Posterior cingulate gyrus (tissue), 11 donors: ENCODE measurements around the gene KAZN.

Experiments used
- DNase-seq, 10 donors: peaks; one replicate each; pipeline versions ENCODE4 v3.0.0 to v3.0.0-alpha.2; 2020 to 2021; ENCODE audit warnings: mixed read lengths in 3 of 10
- intact Hi-C: fragments of 100-400 bp; cut with DNase I; formaldehyde crosslinking; loops from one replicate; pipeline ENCODE4 v1.15.1; 2023

The KAZN gene

DNA sequence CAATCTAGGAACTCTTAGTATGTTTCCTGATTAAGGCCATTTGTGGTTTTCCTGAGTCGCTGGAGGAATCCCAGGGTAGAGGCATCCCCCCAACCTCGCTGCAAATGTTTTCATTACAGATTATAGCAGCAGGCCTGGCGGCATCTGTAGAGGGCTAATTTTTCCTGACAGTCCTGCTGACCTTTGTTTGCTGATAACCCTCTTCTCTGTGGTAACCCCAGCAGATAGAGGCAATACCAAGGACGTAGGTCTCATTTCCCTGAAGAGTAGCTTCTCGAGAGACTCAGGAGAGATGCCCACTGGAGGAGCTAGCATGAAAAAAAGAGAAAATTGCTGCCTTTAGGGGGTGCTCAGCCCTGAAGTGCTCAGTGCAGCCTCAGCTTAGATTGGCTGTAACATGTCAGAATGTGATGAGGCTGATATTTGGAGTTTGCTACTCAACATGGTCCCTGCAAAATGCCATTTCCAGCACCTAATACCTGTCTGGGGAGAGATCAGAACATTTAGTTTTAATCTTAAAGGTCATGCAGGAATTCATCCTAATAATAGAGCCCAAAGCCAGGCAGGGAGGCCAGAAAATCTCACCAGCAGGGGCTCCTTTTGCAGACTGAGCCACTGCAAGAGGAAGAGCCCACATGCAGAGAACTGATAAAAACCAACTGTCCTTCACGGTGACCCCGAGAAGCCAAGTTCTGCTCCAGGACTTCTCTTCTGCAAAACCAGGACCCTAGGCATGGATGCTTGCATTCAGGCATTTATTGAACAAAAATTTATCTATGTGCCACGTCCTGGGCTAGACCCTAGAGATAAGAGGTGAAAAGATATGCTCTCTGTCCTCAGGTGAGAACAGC lies 184.5 kb downstream of the KAZN start:
- intact Hi-C loops: no loop called here
- no peak for DNase-seq

DNA sequence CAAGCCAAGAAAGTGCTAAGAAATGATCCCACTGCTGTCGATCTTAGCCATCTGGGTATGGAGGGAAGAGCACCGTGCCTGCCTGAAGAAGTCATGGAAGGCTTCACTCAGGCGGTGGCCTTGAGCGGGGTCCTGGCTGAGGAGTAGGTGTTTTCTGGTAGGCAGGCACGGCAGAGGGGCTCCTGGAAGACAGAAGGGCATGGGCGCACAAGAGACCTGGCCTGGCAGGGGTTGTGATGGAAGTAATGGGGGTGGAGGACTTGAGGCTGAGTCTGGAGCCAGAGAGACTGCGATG lies 185.1 kb downstream of the KAZN start:
- intact Hi-C loops: no loop called here
- DNase-seq: no peak

DNA sequence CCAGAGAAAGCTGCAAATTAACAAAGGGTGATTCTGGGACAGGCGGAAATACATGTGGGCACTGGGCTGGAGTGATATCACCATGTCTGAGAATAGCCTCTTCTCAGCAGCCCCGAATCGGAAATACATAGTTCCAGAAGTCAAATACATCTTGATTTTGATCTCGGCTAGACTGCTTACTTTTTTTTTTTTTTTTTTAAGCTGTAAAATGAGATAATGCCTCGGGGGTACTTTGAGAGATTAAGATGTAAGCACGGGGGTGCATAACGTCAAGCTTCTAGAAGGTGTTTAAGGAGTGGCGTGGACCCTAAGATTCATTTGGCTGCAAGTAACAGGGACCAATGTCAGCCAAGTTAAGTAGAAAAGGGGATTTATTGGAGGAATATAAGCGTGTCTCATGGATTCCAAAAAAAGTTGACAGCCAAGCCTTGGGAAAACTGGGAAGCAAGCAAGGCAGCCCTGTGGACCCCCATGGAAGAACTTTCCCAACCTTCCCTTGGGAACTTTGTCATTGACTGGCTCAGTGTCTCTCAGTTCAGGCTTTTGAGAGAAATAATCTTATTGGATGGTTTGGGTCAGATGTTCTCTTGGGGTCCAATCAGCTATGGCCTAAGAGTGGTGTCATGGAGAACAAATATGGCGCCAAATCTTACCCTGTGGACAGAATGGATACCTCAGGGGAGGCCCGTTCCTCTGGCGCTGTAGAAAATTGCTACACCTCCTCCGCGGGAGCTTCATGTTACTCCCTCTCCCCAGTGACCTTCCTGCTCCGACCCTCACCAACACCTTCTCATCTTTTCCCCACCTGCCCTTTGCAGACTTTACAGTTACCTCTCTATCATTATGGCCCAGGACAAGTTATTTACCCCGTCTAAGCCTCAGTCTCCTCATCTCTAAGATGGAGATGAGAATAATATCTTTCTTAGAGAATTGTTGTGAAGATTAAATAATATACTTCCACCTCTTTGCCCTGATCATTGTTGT lies 186.6 kb downstream of the KAZN start:
- DNase-seq: no peak
- intact Hi-C loops: no loop called here

DNA sequence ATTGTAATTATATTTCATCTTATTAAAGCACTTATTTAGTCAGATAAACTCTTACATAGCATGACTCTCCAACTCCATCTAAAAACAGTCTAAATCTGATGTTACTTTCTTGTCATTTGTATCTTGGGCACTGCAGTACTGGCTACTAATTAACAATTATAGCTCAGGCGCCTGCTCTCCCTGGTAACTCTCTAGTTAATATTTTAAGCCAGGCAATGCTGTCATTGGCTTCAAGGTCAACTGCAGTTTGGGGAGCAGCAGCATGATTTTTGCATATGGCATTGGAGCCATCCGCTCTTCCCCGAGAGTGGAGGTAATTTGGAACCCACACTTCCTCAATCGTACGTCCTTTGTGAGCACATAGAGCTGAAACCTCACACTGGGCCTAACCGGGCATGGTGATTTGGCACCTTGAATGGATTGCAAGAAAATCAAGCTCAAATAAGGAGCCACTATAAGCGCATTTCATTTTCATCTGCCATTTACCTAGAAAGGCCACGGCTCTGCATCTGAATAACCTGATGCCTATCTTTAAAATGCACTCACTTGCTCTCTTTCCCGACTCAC lies 187.7 kb downstream of the KAZN start:
- intact Hi-C loops: no loop called here
- DNase-seq: no peak

DNA sequence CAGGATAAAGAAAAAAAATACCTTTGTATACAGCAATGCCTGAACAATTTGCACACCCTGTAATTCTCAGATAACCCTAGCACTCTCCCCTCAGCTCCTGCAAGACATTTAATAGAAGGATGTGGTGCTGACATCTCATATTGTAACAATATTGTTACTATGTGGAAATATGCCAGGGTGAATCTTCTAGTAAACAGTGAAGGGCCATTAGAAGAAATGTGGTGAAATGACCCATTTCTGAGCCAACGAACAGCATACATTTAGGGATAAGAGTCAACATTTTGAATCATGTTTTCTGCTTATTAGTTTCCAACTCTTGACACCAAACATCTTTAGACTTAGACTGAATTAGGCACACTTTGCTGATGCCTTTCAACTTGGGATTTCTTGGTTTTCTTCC lies 188.2 kb downstream of the KAZN start:
- DNase-seq: no peak
- intact Hi-C loops: no loop called here

DNA sequence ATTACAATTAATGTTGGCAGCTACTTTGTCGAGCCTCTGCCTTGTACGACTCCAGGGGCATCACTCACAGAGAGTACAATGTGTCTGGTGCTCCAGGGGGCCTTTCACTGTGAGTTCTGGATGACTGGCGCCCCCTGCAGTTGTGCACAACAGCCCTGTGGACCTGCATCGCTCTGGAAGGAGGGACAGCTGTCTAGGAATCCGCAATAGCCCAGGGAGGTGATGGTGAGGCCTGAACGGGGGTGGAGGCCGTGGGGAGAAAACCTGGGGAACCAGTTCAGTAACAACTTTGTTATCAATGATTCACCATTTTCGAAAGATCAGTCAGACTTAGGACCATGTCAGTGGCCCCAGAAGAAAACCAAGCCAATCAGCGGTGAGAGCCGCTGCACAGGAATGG lies 189.1 kb downstream of the KAZN start:
- DNase-seq: no peak
- intact Hi-C loops: no loop called here

DNA sequence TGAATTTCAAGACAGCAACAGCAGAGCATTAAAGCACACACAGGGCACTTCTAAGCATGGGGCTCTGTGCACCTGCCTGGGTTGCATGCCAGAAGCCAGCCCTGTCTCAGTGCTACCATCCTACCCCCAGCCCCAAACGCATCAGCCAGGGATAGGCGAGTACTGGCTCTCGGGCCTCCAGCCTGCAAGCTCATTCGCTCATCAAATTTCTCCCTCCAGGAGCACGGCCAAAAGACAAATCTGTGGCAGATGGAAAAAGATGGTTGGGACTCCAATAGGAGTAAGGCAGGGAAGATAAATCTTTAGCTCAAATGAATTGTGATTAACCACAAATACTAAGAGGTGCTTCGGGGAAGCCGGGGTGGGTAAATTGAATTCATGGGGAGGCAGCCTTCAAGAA lies 189.6 kb downstream of the KAZN start:
- intact Hi-C loops: no loop called here
- peak in 1 of 10 donors; percentile 85 for DNase-seq

DNA sequence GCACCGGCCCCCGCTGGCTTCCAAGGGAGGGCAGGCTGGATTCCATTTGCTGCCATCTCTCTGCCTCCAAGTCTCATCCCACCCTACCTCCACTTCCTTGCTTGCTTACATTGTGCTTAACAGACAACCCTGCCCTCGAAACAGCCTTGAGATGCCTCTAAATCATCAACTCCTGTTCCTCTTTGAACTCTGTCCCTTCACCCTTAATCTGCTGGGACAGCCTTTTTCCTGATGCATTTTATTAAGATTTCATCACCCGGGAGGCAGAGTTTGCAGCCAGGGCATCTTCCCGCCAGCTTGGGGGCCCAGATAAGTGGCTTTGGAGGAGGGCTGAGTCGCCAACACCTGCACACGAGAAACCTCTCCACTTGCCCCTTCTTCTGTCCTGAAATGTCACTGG lies 192.5 kb downstream of the KAZN start:
- intact Hi-C loops: no loop called here
- DNase-seq: no peak

DNA sequence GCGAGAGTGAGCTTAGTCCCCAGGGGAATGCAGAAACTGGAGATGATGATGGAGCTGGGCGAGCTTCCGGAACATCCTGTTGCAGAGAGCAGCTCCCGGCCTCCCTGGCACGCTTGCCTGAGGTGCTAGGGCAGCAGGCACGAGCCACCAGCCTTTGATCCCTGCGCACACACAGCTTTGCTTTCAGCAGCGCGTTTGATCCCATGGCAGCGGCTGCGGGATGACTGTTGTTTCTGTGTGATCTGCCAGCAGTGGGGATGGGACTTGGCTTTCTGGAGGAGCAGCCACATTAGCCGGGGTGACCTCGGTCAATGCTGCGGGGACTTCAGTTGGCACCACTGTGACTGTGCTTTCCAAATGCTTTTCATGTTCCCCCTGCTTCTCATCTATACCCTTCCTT lies 193.2 kb downstream of the KAZN start:
- no peak for DNase-seq
- intact Hi-C loops: no loop called here

DNA sequence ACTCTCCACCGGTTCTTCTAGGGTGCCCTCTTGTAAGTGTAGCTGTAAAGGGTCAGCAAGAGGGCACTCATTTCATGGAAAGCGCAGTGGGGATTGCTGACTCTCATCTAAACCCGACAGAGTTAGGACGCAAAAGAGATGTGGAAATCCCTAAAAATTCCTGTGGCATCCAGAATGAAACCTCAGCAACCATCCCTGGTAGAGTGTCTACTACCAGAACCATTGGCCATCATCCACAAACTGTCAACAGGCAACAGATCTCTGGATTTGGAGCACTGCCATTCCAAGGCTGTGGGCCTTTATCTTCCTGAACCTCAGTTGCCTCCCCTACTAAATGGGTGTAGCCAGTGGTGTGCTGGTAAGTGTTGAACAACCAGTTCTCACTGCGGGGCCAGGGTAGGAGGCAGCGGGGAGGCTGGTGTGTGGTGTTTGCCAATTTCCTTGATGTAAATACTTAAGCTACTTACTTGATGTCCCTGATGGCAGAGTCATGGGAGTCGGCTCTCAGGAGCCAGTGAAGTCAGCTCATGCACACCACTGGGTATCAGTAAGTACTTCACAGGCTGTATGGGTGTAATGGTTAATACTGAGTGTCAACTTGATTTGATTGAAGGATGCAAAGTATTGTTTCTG lies 195.8 kb downstream of the KAZN start:
- no peak for DNase-seq
- intact Hi-C loops: no loop called here

DNA sequence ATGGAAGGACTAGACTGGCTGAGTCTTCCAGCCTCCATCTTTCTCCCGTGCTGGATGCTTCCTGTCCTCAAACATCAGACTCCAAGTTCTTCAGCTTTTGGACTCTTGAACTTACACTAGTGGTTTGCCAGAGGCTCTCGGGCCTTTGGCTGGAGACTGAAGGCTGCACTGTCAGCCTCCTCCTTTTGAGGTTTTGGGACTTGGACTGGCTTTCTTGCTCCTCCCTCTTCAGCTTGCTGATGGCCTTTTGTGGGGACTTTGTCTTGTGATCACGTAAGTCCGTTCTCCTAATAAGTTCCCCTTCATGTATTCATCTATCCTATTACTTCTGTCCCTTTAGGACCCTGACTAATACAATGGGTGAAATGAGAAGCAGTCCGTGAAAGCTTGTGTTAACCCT lies 196.4 kb downstream of the KAZN start:
- intact Hi-C loops: no loop called here
- DNase-seq: no peak

DNA sequence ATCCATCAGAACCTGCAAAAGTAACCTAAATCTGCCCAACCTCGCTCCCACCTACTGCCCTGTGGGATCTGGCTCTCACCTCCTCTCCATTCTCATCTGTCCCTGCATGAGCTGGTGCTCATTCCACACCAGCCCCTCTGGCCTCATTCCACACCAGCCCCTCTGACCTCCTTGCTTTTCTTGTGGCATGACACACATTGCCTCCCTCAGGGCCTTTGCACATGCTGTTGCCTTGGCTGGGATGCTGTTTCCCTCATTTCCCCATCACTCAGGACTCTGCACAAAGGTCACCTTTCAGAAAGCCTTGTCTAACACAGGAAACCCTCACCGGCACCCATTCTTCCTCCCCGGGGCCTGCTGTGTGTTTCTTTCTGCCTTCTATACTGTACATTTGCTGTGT lies 197.1 kb downstream of the KAZN start:
- intact Hi-C loops: no loop called here

DNA sequence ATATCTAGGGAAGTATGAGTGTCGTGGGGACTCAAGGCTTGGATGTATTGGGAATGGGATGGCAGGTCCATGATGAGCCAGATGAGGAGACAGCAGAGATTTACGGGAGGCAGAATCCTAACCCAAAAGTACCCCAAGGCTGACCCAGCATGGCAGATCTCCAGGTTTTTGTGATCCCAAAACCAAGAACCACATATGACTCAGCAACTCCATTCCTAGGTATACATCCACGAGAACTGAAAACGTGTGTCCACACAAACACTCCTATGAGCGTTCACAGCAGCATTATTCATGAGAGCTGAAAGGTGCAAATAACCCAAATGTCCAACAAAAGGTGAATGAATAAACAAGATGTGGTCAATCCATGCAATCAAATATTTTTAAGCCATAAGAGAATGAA lies 201.5 kb downstream of the KAZN start:
- DNase-seq: no peak
- intact Hi-C loops: no loop called here

More for the DNA sequence above, 197.1 kb downstream of the KAZN start:
- no peak for DNase-seq

DNA sequence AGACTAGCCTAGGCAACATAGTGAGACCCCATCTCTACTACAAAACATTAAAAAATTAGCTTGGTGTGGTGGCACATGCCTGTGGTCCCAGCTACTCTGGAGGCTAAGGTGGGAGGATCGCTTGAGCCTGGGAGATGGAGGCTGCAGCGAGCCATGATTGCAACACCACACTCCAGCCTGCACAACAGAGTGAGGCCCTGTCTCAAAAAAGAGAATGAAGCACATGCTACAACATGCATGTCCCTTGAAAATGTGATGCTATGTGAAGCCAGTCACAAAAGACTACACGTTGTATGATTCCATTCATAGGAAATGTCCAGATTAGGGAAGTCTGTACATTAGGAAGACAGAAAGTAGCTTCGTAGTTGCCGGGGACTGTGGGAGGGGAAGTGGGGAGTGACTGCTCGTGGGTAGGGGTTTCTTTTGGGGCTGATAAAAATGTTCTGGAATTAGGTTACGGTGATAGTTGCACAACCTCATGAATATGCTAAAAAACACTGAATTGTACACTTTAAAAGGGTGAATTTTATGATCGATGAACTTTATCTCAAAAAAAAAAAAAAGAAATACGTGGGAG lies 202.1 kb downstream of the KAZN start:
- peak in 1 of 10 donors; percentile 28 for DNase-seq
- intact Hi-C loops: no loop called here

DNA sequence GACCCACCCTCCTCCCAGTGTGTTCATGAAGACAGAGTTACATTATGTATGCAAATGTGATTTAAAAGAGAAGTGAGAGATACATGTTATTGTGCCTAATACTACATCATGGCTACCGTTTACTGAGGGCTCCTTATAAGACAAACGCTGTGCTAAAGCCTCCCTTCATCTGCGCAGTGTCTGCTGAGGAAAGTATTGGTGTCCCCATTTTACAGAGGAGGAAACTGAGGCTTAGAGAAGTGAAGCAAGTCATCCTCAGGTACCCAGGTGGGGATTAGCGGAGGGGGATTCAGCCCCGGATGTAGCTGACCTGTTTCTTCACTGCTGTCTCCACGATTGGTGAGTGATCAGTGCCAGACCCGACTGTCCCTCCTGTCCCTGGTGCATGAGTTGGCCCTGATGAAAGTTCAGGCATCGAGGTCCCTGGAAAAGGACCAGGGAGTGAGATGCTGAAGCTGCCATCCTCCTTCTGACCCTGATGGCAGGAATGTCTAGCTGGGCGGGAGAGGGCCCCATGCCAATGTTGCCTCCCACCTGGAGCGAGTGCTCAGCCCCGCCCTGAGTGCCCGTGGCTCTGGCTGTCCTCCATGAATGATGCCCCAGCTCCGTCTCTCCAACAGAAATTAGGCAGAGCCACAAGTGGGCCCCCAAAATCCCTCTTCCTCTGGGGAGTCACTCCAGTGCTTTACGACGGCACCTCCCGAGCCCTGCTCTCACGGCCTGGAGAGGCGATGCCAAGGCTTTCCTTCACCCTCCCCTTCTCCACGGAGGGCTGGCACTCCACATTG lies 204.7 kb downstream of the KAZN start:
- no peak for DNase-seq
- intact Hi-C loops: no loop called here

DNA sequence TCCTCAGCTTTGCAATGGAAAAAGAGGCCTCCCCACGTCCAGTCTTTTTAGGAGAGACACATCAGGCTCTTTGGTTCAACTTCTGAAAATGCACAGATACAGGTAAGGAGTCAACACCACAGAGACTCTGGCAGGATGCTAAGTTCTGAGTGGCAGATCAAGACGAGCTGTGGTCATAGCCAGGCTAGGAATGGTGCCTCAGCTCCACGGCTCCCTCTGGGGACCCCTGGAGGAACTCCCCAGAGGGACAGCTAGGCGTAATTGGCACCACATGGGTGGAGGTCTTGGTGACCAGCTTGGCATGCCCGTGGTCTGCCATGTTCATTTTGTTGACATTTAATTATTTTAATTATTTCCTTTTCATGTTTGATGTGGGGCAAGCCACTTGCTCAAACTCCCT lies 206.1 kb downstream of the KAZN start:
- no peak for DNase-seq
- intact Hi-C loops: no loop called here

DNA sequence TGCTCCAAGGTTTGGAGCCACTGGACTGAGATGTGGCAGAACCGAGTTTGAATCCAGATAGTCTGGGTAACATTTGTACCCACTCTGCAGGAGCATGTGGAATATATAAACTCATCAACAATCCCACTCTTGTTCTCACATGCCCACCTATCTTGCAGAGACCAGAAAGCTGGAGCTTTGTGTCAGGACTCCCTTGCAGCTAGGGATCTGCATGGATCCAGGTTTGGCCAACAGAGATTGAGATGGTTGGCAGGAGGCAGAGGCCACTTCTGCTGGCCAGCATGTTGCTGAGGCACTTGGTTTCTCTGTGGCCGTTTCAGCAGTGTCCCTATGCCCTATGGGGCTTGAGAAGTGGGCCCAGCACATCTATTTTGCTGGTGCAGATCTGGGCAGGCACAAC lies 208.3 kb downstream of the KAZN start:
- DNase-seq: peak in 2 of 10 donors; percentile 5 to 8
- intact Hi-C loops: no loop called here

DNA sequence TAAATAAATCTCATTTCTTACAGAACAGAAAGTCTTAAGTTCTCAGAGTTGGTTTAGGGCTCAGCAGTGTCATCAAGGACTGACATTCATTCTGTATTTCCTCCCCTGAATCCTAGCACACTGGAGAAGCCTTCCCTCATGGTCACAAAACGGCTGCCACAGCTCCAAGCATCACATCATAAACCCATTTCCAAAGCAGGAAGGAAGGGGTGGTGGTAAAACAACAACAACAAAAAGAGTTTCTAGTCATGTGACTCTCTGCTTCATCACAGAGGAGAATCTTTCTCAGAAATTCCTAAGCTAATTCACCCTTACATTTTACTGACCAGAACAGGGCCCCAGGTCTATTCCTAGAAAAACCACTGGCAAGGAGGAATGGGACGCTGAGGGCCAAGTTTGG lies 210.3 kb downstream of the KAZN start:
- intact Hi-C loops: no loop called here
- DNase-seq: no peak

DNA sequence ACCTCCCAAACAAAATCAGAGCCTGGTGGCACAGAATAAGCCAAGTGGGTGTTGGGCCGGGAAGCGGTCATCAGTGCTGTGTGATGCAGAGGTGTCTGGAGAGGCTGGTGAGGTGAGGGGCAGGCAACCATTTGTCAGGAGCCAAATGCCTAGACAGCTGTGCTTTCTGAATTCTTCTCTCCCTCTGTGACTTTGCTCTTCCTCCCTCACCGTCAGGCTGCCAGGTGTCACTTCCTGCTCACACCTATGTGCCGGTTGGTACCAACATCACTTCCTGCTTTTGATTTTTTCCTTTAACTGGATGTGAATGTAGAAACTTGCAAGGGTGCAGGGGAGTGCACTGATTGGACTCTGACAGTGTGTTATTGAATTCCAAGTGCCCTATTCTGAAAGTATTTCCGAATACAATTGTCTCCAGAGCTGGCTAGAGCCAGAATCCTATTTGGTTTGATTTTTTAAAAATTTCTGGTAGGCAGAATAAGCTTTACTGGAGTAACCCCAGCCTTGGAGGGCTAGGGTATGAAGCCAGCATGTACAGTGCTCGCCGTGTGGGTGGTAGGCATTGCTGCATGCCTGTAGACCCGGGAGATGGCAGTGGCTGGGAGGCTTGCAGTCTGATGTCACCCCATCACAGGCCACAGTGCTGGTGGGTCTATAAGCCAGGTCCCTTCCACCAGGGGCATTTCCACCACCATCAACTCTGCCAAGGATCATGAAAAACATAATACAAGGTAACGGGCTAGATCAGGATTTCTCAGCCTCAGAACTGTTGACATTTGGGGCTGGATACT lies 210.9 kb downstream of the KAZN start:
- intact Hi-C loops: no loop called here
- DNase-seq: peak in 1 of 10 donors; percentile 32
